Endothelial cell of umbilical vein (primary cell): ENCODE results near the gene PKN1.

ENCODE experiments used
- EZH2 ChIP-seq: IDR thresholded peaks from 2 replicates; pipeline ENCODE4 v1.6.1; 2012; ENCODE audit warnings: borderline replicate concordance, low read depth, mild to moderate bottlenecking, moderate library complexity, low read length, inconsistent platforms; ENCODE audit not compliant: severe bottlenecking
- MAX ChIP-seq: IDR thresholded peaks from 2 replicates; pipeline ENCODE4 v1.6.1; 2011; ENCODE audit not compliant: insufficient read depth, insufficient read length
- TF ChIP-seq, protein P1 (sequence below), 2 donors: IDR thresholded peaks; 1 replicate in 1 of 2; 2 replicates in 1 of 2; pipeline ENCODE4 v1.5.1; 2011; ENCODE audit warnings: low read length in 2 of 2, mild to moderate bottlenecking in 2 of 2, moderate library complexity in 2 of 2, control low read depth in 1 of 2, inconsistent platforms in 1 of 2, low read depth in 1 of 2; ENCODE audit not compliant: insufficient read depth in 1 of 2; ENCODE audit errors: extremely low read depth in 1 of 2

GRCh38 chr19:14515501-14516047 is 82.5 kb downstream of the PKN1 start:
- TF ChIP-seq, protein P1, sequence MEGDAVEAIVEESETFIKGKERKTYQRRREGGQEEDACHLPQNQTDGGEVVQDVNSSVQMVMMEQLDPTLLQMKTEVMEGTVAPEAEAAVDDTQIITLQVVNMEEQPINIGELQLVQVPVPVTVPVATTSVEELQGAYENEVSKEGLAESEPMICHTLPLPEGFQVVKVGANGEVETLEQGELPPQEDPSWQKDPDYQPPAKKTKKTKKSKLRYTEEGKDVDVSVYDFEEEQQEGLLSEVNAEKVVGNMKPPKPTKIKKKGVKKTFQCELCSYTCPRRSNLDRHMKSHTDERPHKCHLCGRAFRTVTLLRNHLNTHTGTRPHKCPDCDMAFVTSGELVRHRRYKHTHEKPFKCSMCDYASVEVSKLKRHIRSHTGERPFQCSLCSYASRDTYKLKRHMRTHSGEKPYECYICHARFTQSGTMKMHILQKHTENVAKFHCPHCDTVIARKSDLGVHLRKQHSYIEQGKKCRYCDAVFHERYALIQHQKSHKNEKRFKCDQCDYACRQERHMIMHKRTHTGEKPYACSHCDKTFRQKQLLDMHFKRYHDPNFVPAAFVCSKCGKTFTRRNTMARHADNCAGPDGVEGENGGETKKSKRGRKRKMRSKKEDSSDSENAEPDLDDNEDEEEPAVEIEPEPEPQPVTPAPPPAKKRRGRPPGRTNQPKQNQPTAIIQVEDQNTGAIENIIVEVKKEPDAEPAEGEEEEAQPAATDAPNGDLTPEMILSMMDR (IDR thresholded peaks at IDR 0.05; ENCODE audit: extremely low read depth in 1 of 2, insufficient read depth in 1 of 2, low read depth in 1 of 2, low read length in 2 of 2): no peak
- no peak for TF ChIP-seq MAX
- TF ChIP-seq EZH2: no peak
